ENCODE data around the gene ATP5F1E.

ATP5F1E gene

GRCh38 chr20:59033093-59033492, 958 bp upstream of the ATP5F1E start:
- H3K4me1 ChIP-seq (ENCODE audit: insufficient read depth, low read length) = peaks cover 59% of the 10 kb centered on the region
- no peaks in the 10 kb centered on the region for H3K9me3 ChIP-seq (ENCODE audit: insufficient read depth, low read length, severe bottlenecking)
- H3K27me3 ChIP-seq (ENCODE audit: insufficient read depth, low read length, poor library complexity) = no peaks in the 10 kb centered on the region
- peaks cover 30% of the 10 kb centered on the region; the same call in 1 of the 2 replicates for H4K20me1 ChIP-seq (ENCODE audit: insufficient read depth, low read length)
- peak overlapping the region; percentile 85; the same call in 1 of the 2 replicates for H2AFZ ChIP-seq (ENCODE audit: low read depth, low read length)
- H3K9ac ChIP-seq (ENCODE audit: low read depth, low read length) = peak overlapping the region; percentile 91
- H3K79me2 ChIP-seq (ENCODE audit: insufficient read depth, low read length) = peaks cover 74% of the 10 kb centered on the region
- TF ChIP-seq EZH2 (IDR thresholded peaks at IDR 0.05; ENCODE audit: borderline replicate concordance, low read depth, low read length, severe bottlenecking) (no peak), CTCF (IDR thresholded peaks at IDR 0.05; ENCODE audit: borderline replicate concordance, extremely low read depth, low read length, poor library complexity, severe bottlenecking) (no peak)
- H3K27ac ChIP-seq (ENCODE audit: low read length) = peak overlapping the region; percentile 80; the same call in 1 of the 2 replicates
- ATAC-seq (ENCODE audit: insufficient read depth, low read depth) = no peak
- peaks cover 77% of the 10 kb centered on the region for H3K36me3 ChIP-seq (ENCODE audit: insufficient read depth, low read length)
- peak overlapping the region; percentile 97 for H3K4me2 ChIP-seq (ENCODE audit: insufficient read depth, low read length)
- H3K4me3 ChIP-seq (ENCODE audit: low read depth in 1 of 2, low read length in 2 of 2) = peak overlapping the region; percentile 37 to 77; a peak in 3 of 4 replicates
- DNase-seq = no peak

- Histone ChIP-seq H3K9ac (ENCODE audit: low read depth, low read length) (peak overlapping the region; percentile 91), H3K4me2 (ENCODE audit: insufficient read depth, low read length) (peak overlapping the region; percentile 97), H3K36me3 (ENCODE audit: insufficient read depth, low read length) (peaks cover 77% of the 10 kb centered on the region), H3K27me3 (ENCODE audit: insufficient read depth, low read length, poor library complexity) (no peaks in the 10 kb centered on the region), H3K4me3 (ENCODE audit: low read depth in 1 of 2, low read length in 2 of 2) (peak overlapping the region; percentile 37 to 77; a peak in 3 of 4 replicates), H3K79me2 (ENCODE audit: insufficient read depth, low read length) (peaks cover 74% of the 10 kb centered on the region), H2AFZ (ENCODE audit: low read depth, low read length) (peak overlapping the region; percentile 85), H3K4me1 (ENCODE audit: insufficient read depth, low read length) (peaks cover 57% of the 10 kb centered on the region), H3K27ac (ENCODE audit: low read length) (peak overlapping the region; percentile 80), H3K9me3 (ENCODE audit: insufficient read depth, low read length, severe bottlenecking) (no peaks in the 10 kb centered on the region), H4K20me1 (ENCODE audit: insufficient read depth, low read length) (peaks cover 27% of the 10 kb centered on the region; the same call in 1 of the 2 replicates)
- no peak for TF ChIP-seq EZH2 (IDR thresholded peaks at IDR 0.05; ENCODE audit: borderline replicate concordance, low read depth, low read length, severe bottlenecking)
- peak; percentile 17 for TF ChIP-seq CTCF (IDR thresholded peaks at IDR 0.05; ENCODE audit: borderline replicate concordance, extremely low read depth, low read length, poor library complexity, severe bottlenecking)
- DNase-seq (no peak), ATAC-seq (ENCODE audit: insufficient read depth, low read depth) (peak; percentile 40)
Measured at GRCh38 chr20:59032713-59033059, 551 bp upstream of the ATP5F1E start.

- Histone ChIP-seq H4K20me1 (ENCODE audit: insufficient read depth, low read length) (peaks cover 29% of the 10 kb centered on the region; the same call in 1 of the 2 replicates), H3K79me2 (ENCODE audit: insufficient read depth, low read length) (peaks cover 74% of the 10 kb centered on the region), H3K9me3 (ENCODE audit: insufficient read depth, low read length, severe bottlenecking) (no peaks in the 10 kb centered on the region), H3K9ac (ENCODE audit: low read depth, low read length) (peak overlapping the region; percentile 91), H3K4me2 (ENCODE audit: insufficient read depth, low read length) (peak overlapping the region; percentile 88), H3K4me1 (ENCODE audit: insufficient read depth, low read length) (peaks cover 63% of the 10 kb centered on the region), H3K27me3 (ENCODE audit: insufficient read depth, low read length, poor library complexity) (no peaks in the 10 kb centered on the region), H3K4me3 (ENCODE audit: low read depth in 1 of 2, low read length in 2 of 2) (peak overlapping the region; percentile 50 to 77), H3K27ac (ENCODE audit: low read length) (peak overlapping the region; percentile 95), H2AFZ (ENCODE audit: low read depth, low read length) (peak overlapping the region; percentile 86), H3K36me3 (ENCODE audit: insufficient read depth, low read length) (peaks cover 77% of the 10 kb centered on the region)
- TF ChIP-seq CTCF (IDR thresholded peaks at IDR 0.05; ENCODE audit: borderline replicate concordance, extremely low read depth, low read length, poor library complexity, severe bottlenecking) (no peak), EZH2 (IDR thresholded peaks at IDR 0.05; ENCODE audit: borderline replicate concordance, low read depth, low read length, severe bottlenecking) (no peak)
- peak; percentile 15 for DNase-seq
- ATAC-seq (ENCODE audit: insufficient read depth, low read depth) = no peak
Measured at GRCh38 chr20:59031564-59032022, 542 bp downstream of the ATP5F1E start.
